ENCODE measurements around the gene ZNF689. TPM values are rescaled to one million over a fixed set of nuclear protein-coding genes. Genes with fewer than 3 reads are reported as not detected.

The ZNF689 gene
- 10 to 100 TPM in 2 of 6 donors, 1 to 10 TPM in 4; 3.1 to 10.9 (median 8.9) TPM for total RNA-seq

DNA sequence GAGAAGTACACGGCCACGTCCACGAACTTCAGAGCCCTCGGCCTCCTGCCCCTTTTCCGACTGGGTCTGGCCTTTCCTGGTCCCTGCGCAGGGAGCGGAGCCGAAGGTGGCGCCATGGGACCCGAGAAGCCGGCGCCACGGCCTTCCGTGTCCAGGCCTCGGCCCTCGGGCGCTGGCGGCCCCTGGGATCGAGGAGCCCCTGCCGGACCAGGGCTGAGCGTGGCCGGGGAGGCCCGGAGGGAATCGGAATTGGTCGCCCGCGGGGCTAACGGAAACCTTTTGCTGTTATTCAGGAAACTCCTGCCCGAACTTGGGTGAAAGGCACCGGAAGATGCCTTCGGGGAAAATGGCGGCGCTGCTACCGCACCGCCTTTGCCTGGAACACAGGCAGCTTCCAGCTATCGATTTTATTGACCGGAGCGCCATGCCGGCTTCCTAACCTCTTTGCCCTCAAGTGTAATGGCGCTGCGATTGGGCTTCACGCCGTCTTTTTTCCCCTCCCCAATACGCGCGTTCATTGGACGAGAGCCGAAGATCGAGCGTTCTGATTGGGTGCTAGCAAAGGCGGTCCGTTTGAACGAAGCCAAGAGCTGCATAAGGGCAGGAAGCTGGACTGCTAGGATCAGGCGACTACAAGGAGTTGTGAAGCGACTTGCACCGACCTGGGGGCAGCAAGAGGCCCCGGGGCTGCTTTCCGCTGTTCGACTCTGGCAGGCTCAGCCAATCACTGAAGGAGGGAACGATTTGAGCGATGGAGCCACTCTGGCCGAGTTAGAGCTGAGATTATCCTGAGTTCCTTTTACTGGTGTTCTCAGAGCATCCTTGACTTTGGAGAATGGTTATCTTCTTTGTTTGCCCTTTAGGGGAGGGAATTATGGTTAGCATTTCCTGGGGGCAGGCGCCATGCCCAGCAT lies at the start of gene ZNF689:
Gene ZNF689, minus strand, starts transcription at position 464 of the 914 bp plus-strand sequence. Its CDS starts 348 bp downstream, at position 116.
- Histone ChIP-seq H3K27me3 (no peaks in the 10 kb centered on the region), H3K4me1 (peaks cover 12 to 16% (median 15%) of the 10 kb centered on the region in 4 donors), H3K4me3 (peak within 1 kb of the TSS; percentile 47 to 90 (median 72)), H3K9me3 (no peaks in the 10 kb centered on the region), H3K27ac (peak within 1 kb of the TSS; percentile 91 to 98 (median 96)), H3K36me3 (peaks cover 0 to 18% (median 3%) of the 10 kb centered on the region in 4 donors)
- TF ChIP-seq POLR2A (IDR thresholded peaks at IDR 0.05) (peak in 3 of 4 donors; percentile 46 to 73 (median 59)), POLR2AphosphoS5 (IDR thresholded peaks at IDR 0.05) (peak; percentile 56 to 66), EP300 (IDR thresholded peaks at IDR 0.05) (no peak)
- TF ChIP-seq, protein P1, sequence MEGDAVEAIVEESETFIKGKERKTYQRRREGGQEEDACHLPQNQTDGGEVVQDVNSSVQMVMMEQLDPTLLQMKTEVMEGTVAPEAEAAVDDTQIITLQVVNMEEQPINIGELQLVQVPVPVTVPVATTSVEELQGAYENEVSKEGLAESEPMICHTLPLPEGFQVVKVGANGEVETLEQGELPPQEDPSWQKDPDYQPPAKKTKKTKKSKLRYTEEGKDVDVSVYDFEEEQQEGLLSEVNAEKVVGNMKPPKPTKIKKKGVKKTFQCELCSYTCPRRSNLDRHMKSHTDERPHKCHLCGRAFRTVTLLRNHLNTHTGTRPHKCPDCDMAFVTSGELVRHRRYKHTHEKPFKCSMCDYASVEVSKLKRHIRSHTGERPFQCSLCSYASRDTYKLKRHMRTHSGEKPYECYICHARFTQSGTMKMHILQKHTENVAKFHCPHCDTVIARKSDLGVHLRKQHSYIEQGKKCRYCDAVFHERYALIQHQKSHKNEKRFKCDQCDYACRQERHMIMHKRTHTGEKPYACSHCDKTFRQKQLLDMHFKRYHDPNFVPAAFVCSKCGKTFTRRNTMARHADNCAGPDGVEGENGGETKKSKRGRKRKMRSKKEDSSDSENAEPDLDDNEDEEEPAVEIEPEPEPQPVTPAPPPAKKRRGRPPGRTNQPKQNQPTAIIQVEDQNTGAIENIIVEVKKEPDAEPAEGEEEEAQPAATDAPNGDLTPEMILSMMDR (IDR thresholded peaks at IDR 0.05) = peak in 3 of 6 experiments; percentile 2 to 12 (median 3)
- DNase-seq (peak; percentile 85 to 92), ATAC-seq (ENCODE audit: low FRiP score in 2 of 2) (peak; percentile 96 to 98)
- WGBS, 2 donors = 1 to 2% methylated on average over 19 to 34 of the region's 63 CpGs

DNA sequence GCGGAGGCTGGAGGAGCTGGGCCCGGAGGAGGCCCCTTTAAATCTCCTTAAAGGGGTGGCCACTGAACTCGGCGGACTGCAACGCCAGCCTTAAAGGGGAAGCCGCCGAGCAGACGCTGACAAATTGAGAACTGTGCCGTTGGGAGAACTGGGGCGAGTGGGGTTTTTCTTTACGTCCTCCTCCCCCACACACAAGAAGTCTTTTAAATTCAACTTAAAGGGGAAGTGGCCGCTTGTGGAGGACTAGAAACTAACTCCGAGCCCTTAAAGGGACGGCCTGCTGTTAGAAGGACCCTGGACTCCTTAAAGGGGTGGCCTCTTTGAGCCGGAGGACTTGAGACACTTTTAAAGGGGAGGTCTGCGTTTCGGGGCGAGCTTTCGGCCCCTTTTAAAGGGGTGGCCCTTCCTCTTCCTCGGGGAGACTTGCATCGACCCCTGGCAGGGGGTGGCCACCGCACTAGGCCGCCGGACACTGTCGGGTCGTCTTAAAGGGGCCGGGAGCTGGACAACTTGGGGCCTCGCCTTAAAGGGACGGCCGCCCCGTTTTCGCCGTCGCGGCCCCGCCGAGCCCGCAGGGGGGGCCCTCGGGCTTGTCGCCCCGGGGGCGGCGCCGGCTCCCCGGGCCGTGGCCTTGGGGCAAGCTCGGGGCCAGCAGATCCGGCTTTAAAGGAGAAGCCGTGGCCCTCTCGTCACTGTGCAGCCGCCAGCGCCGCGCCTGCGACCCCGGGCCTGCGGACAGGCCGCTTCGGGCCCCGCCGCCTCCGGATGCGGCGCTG lies 48.7 kb upstream of the ZNF689 start:
- H3K27me3 ChIP-seq = no peaks in the 10 kb centered on the region
- TF ChIP-seq POLR2A (IDR thresholded peaks at IDR 0.05) (peak in 1 of 4 donors; percentile 49), EP300 (IDR thresholded peaks at IDR 0.05) (no peak), POLR2AphosphoS5 (IDR thresholded peaks at IDR 0.05) (peak in 1 of 2 donors; percentile 55)
- TF ChIP-seq, protein P1 (IDR thresholded peaks at IDR 0.05) = peak in 3 of 6 experiments; percentile 7 to 41 (median 33)
- ATAC-seq (ENCODE audit: low FRiP score in 2 of 2) (peak; percentile 48 to 95), DNase-seq (peak; percentile 94 to 96)
- H3K36me3 ChIP-seq = peaks cover 28 to 59% (median 52%) of the 10 kb centered on the region in 4 donors
- peak overlapping the region; percentile 38 to 98 (median 95) for H3K4me3 ChIP-seq
- no peaks in the 10 kb centered on the region for H3K9me3 ChIP-seq
- H3K4me1 ChIP-seq = peaks cover 33 to 53% (median 35%) of the 10 kb centered on the region in 4 donors
- peak overlapping the region; percentile 97 to 100 (median 98) for H3K27ac ChIP-seq
- 0% methylated on average over 11 to 26 of the region's 64 CpGs for WGBS, 2 donors

DNA sequence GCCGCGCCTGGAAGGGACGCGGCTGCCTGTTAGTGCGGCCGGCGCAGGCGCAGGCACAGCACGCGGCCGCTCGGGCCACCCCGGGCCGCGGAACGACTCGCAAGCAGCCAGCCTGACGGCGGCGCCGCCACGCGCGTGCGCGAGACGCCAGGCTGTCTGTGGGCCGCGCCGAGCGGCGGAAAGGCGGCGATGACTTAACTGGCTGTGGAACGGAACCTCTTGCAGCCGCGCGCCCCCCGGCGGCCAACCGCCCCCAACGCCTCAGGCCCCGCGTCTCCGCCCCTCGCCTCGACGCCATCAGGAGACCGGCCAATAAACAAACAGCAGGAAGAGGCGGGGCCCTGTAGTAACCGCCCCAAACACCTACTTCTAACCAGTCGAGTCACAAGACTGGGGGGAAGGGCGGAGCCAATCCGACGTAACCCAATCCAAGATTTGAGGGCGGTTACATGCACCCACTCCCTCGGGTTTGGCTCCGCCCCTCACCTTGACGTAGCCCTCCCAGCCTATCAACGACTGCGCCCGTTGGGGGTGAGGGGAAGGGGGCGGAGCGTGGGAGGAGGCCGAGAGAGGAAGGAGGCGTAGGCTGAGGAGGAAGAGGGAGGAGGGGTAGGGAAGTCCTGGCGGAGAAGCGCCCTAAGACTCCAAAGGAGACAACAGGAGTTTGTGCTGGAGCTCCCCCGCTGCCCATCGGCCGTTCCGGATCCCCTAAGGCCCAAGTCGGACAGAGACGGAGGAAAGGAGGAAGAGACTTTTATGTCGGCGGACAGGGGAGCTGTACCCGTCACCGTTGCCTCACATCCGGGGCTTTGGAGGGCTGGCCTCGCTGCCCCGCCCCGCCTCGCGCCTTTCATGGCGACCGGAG lies 47.9 kb upstream of the ZNF689 start, which contains the start of gene FBRS:
Gene FBRS, plus strand, starts transcription at position 566 of the 865 bp plus-strand sequence. CDS start 1,088 bp downstream, outside the sequence.
- TF ChIP-seq POLR2AphosphoS5 (IDR thresholded peaks at IDR 0.05) (peak; percentile 82 to 97), POLR2A (IDR thresholded peaks at IDR 0.05) (peak; percentile 72 to 93 (median 84)), EP300 (IDR thresholded peaks at IDR 0.05) (peak in 1 of 4 donors; percentile 62)
- TF ChIP-seq, protein P1 (IDR thresholded peaks at IDR 0.05) = peak; percentile 77 to 98 (median 95)
- Histone ChIP-seq H3K27ac (peak within 1 kb of the TSS; percentile 97 to 100 (median 98)), H3K36me3 (peaks cover 33 to 59% (median 50%) of the 10 kb centered on the region in 4 donors), H3K4me3 (peak within 1 kb of the TSS; percentile 38 to 98 (median 95)), H3K9me3 (no peaks in the 10 kb centered on the region), H3K27me3 (no peaks in the 10 kb centered on the region), H3K4me1 (peaks cover 30 to 46% (median 35%) of the 10 kb centered on the region in 4 donors)
- 0% methylated on average over 9 to 85 of the region's 86 CpGs for WGBS, 2 donors
- DNase-seq = peak; percentile 100
- ATAC-seq (ENCODE audit: low FRiP score in 2 of 2) = peak; percentile 93 to 97
